Activated naive CD8-positive, alpha-beta T cell (primary cell): ENCODE results near the gene ELMO2.
"Not testable (repeated sequence)": the region's sequence is repeated elsewhere in the genome, so short reads cannot be mapped to it uniquely, and the experiment has no call there.

Experiments
- H3K27ac Mint-ChIP-seq: one replicate; pipeline ENCODE4 v1.8.0; 2021; ENCODE audit warnings: mixed read lengths
- H3K27me3 Mint-ChIP-seq: one replicate; pipeline ENCODE4 v1.8.0; 2021; ENCODE audit warnings: mixed read lengths
- H3K36me3 Mint-ChIP-seq: one replicate; pipeline ENCODE4 v1.8.0; 2021; ENCODE audit warnings: mixed read lengths
- H3K4me1 Mint-ChIP-seq: one replicate; pipeline ENCODE4 v1.8.0; 2021; ENCODE audit warnings: low read depth, mixed read lengths
- H3K4me3 Mint-ChIP-seq: one replicate; pipeline ENCODE4 v1.8.0; 2021; ENCODE audit warnings: mild to moderate bottlenecking, mixed read lengths
- H3K9me3 Mint-ChIP-seq: one replicate; pipeline ENCODE4 v1.8.0; 2021; ENCODE audit warnings: low read depth, mixed read lengths

ELMO2 gene

GRCh38 chr20:46394872-46395760 lies 11.3 kb downstream of the ELMO2 start:
- no peaks in the 10 kb centered on the region for H3K27me3 Mint-ChIP-seq
- peaks cover 21% of the 10 kb centered on the region for H3K4me1 Mint-ChIP-seq
- peaks cover 9% of the 10 kb centered on the region for H3K36me3 Mint-ChIP-seq
- no peaks in the 10 kb centered on the region for H3K9me3 Mint-ChIP-seq
- no peak overlapping the region for H3K4me3 Mint-ChIP-seq
- no peak overlapping the region for H3K27ac Mint-ChIP-seq

- Mint-ChIP-seq H3K27ac (no peak overlapping the region), H3K27me3 (no peaks in the 10 kb centered on the region), H3K4me1 (peaks cover 10% of the 10 kb centered on the region), H3K4me3 (no peak overlapping the region), H3K36me3 (peaks cover 9% of the 10 kb centered on the region), H3K9me3 (no peaks in the 10 kb centered on the region)
These were observed 12.4 kb downstream of the ELMO2 start for GRCh38 chr20:46393967-46394366.

DNA sequence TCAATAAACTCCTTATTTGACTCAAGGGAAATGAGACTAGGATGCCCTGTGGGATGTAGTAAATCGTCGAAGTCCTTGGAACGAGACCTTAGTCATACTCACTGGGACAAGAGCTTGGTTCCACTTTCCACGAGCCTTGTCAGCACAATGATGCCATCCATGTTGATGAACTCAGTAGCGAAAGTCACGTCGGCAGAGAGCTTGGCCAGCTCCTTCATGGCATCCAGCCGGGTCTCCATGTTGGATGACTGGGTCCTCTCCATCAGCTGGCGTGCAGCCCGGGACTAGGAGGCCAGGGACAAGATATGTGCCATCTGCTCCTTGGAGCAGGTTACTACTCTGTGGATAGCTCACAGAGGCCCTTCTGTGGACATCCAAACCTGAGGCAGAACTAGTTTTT lies 17.5 kb downstream of the ELMO2 start:
- H3K36me3 Mint-ChIP-seq: peaks cover 14% of the 10 kb centered on the region

DNA sequence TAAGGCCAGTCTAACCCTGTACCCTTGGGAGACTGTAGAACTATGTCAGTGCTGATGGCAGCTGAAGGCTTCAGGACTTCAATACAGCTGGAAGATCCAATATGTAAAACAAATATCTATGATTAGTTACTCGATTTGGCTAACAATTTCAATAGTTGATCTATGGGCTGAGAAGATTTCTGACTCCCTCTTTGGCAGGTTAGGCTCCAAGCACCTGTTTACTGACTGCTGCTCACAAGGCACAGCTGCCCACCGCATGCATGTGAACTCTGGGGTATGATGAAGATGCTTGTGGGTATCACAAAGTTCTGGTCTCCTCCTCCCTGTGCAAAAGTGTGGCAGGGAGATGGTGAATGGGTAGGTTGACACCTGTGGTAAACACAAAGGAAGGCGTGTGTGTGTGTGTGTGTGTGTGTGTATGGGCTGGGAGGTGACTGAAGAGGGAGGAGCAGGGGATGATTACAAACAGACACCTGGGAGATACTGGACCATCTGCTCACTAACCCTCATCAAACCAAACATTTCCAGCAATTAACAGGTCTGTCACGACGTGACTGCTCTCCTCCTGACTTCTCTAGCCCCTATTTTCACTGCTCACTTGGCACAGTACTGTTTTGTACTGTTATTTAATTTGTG lies 18.1 kb downstream of the ELMO2 start:
- no peaks in the 10 kb centered on the region for H3K27me3 Mint-ChIP-seq
- no peak overlapping the region for H3K27ac Mint-ChIP-seq
- H3K4me1 Mint-ChIP-seq: no peaks in the 10 kb centered on the region
- H3K4me3 Mint-ChIP-seq: no peak overlapping the region
- peaks cover 14% of the 10 kb centered on the region for H3K36me3 Mint-ChIP-seq
- H3K9me3 Mint-ChIP-seq: no peaks in the 10 kb centered on the region

More for the DNA sequence above, 17.5 kb downstream of the ELMO2 start:
- Mint-ChIP-seq H3K27ac (no peak overlapping the region), H3K9me3 (no peaks in the 10 kb centered on the region), H3K4me1 (no peaks in the 10 kb centered on the region), H3K4me3 (no peak overlapping the region), H3K27me3 (no peaks in the 10 kb centered on the region)

GRCh38 chr20:46387054-46387453 lies 19.4 kb downstream of the ELMO2 start:
- H3K27ac Mint-ChIP-seq, H3K27me3 Mint-ChIP-seq, H3K9me3 Mint-ChIP-seq, H3K4me1 Mint-ChIP-seq, H3K4me3 Mint-ChIP-seq: not testable (repeated sequence)
- peaks cover 11% of the 10 kb centered on the region for H3K36me3 Mint-ChIP-seq

DNA sequence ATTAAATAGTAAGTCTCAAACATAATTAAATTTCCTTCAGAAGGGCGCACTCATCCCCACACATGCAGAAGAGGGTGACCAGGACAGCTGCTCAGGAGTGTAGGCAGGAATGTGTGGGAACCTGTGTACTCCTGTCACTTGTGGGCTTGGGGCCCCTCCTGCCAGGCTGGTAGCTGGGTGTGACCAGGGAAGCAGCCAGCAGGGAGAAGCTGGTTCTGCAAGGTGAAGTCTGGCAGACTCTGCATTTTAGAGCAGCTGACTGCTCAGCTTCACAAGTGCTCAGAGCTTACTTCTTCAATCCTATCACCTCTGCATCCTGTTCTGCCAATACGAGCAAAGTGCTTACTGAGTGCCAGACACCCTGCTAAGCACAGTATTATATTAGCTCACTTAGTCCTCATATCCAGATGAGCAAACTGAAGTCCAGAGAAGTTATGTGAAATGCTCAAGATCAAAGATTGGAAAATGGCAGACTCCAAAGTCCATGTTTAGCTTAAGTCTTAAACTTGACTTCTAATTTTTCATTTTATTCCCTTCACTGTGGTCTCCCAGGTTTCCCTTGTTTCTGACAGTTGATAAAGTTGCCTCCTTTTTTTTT lies 27.9 kb downstream of the ELMO2 start:
- Mint-ChIP-seq H3K4me1 (no peaks in the 10 kb centered on the region), H3K4me3 (no peak overlapping the region), H3K27me3 (no peaks in the 10 kb centered on the region), H3K27ac (no peak overlapping the region), H3K36me3 (peaks cover 4% of the 10 kb centered on the region), H3K9me3 (no peaks in the 10 kb centered on the region)

DNA sequence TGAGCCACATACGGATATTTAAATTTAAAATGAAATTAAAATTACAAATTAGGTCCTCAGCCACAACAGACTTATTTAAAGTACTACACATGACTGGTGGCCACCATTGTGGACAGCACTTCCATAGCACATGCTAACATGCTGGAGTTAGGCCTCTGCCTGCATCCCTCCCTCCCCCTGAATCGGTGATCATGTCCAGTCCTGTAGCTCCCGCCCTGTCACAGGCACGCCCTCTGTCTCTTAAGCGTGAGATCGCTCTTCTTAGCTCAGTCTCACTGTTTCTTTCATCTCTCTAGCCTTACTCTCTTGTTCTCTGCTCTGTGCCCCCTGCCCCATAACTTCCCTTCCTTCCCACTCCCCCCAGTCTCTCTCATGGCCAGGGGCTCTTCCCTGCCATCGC lies 28.9 kb downstream of the ELMO2 start:
- H3K36me3 Mint-ChIP-seq: peaks cover 4% of the 10 kb centered on the region
- H3K27me3 Mint-ChIP-seq: no peaks in the 10 kb centered on the region
- no peaks in the 10 kb centered on the region for H3K9me3 Mint-ChIP-seq
- no peak overlapping the region for H3K27ac Mint-ChIP-seq
- H3K4me3 Mint-ChIP-seq: no peak overlapping the region
- no peaks in the 10 kb centered on the region for H3K4me1 Mint-ChIP-seq

- Mint-ChIP-seq H3K4me3 (no peak overlapping the region), H3K27ac (peak overlapping the region; percentile 62), H3K36me3 (peaks cover 6% of the 10 kb centered on the region), H3K9me3 (no peaks in the 10 kb centered on the region), H3K27me3 (no peaks in the 10 kb centered on the region), H3K4me1 (no peaks in the 10 kb centered on the region)
These were observed 30.1 kb downstream of the ELMO2 start for GRCh38 chr20:46376196-46376785.

DNA sequence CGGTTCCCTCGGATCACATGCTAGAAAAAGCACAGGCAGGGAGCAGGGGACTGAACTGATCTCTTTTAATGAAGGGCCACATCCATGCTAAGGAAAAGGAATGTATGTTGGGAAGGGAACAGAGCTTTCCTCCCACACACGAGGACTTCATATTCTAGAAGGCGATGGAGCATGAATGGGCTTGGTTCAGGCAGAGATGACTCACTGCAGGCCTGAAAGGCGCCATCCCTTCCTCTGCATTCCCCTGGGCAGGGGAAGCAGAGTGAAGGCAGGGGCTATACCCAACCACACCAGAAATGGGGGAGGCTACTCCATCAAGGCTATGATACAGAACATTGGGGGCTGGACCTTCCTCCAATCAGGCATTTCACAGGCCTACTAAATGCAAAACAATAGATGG lies 30.6 kb downstream of the ELMO2 start:
- Mint-ChIP-seq H3K27ac (peak overlapping the region; percentile 62), H3K4me1 (no peaks in the 10 kb centered on the region), H3K36me3 (peaks cover 6% of the 10 kb centered on the region)

GRCh38 chr20:46374383-46374782 lies 32.0 kb downstream of the ELMO2 start:
- Mint-ChIP-seq H3K4me3 (no peak overlapping the region), H3K27ac (no peak overlapping the region), H3K27me3 (no peaks in the 10 kb centered on the region), H3K9me3 (no peaks in the 10 kb centered on the region), H3K36me3 (peaks cover 7% of the 10 kb centered on the region), H3K4me1 (peaks cover 2% of the 10 kb centered on the region)

More for the DNA sequence above, 30.6 kb downstream of the ELMO2 start:
- Mint-ChIP-seq H3K9me3 (no peaks in the 10 kb centered on the region), H3K27me3 (no peaks in the 10 kb centered on the region), H3K4me3 (no peak overlapping the region)

GRCh38 chr20:46371656-46372055 lies 34.8 kb downstream of the ELMO2 start:
- Mint-ChIP-seq H3K36me3 (peaks cover 8% of the 10 kb centered on the region), H3K27me3 (no peaks in the 10 kb centered on the region), H3K27ac (no peak overlapping the region), H3K9me3 (no peaks in the 10 kb centered on the region), H3K4me1 (peaks cover 21% of the 10 kb centered on the region), H3K4me3 (no peak overlapping the region)

DNA sequence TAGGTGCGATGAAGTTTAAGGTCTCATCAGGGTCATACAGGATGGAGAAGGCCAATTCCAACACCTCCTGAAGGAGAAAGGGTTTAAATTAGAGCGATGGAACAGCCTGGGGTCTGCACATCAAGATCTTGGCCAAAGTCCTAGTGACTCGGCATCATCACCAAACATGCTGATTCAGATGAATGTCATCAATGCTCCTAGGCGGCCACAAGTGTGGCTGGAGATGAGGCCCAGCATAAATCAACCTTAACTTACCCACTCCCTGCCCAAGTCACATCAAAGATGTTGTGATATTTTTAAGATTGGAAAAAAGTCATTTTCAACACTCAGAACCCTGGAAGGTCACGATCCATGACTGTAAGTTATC lies 37.5 kb downstream of the ELMO2 start:
- no peaks in the 10 kb centered on the region for H3K27me3 Mint-ChIP-seq
- H3K9me3 Mint-ChIP-seq: no peaks in the 10 kb centered on the region
- H3K4me1 Mint-ChIP-seq: peaks cover 44% of the 10 kb centered on the region
- peak overlapping the region; percentile 81 for H3K27ac Mint-ChIP-seq
- peaks cover 13% of the 10 kb centered on the region for H3K36me3 Mint-ChIP-seq
- H3K4me3 Mint-ChIP-seq: no peak overlapping the region

GRCh38 chr20:46367967-46368901 lies 38.2 kb downstream of the ELMO2 start:
- Mint-ChIP-seq H3K27ac (peak overlapping the region; percentile 30), H3K4me3 (no peak overlapping the region), H3K36me3 (peaks cover 13% of the 10 kb centered on the region), H3K27me3 (no peaks in the 10 kb centered on the region), H3K9me3 (no peaks in the 10 kb centered on the region), H3K4me1 (peaks cover 51% of the 10 kb centered on the region)

GRCh38 chr20:46367234-46367633 lies 39.2 kb downstream of the ELMO2 start:
- peaks cover 61% of the 10 kb centered on the region for H3K4me1 Mint-ChIP-seq
- H3K4me3 Mint-ChIP-seq: no peak overlapping the region
- peak overlapping the region; percentile 41 for H3K27ac Mint-ChIP-seq
- no peaks in the 10 kb centered on the region for H3K9me3 Mint-ChIP-seq
- H3K27me3 Mint-ChIP-seq: no peaks in the 10 kb centered on the region
- peaks cover 13% of the 10 kb centered on the region for H3K36me3 Mint-ChIP-seq
